Endothelial cell of umbilical vein (primary cell): ENCODE data around the gene CLEC16A. TPM values are rescaled to one million over a fixed set of nuclear protein-coding genes. Genes with fewer than 3 reads are reported as not detected.

Experiments
- BruUV-seq: library from RNA; stranded (reverse); fragments of 400-500 nt; replicated peaks from 2 replicates; lab custom pipeline; 2021; lab: Mats Ljungman, UMichigan
- CTCF ChIA-PET: fragments of 300-600, 350-600 bp; sonication (Branson Sonifier 250); formaldehyde crosslinking; loops from one replicate; lab custom pipeline; 2021; ENCODE audit warnings: antibody characterized with exemption, inconsistent platforms; lab: Charles Lee
- POLR2A ChIA-PET: fragments of 300-600, 350-600 bp; sonication (Branson Sonifier 250); formaldehyde crosslinking; loops from one replicate; lab custom pipeline; 2021; ENCODE audit warnings: antibody characterized with exemption, inconsistent platforms; lab: Charles Lee
- DNase-seq: peaks from one replicate; pipeline ENCODE4 v3.0.0-alpha.2; 2011; ENCODE audit warnings: low read depth, low spot score
- FAIRE-seq: peaks from 2 replicates; lab custom pipeline; 2011; peaks lifted over from hg19 to GRCh38; lab: Jason Lieb, UNC
- H2AFZ ChIP-seq: 2 replicates; pipeline ENCODE4 v1.6.0; 2012; ENCODE audit warnings: low read depth, low read length, control low read depth, inconsistent platforms
- H3K27ac ChIP-seq: 2 replicates; pipeline ENCODE4 v1.5.1; 2011; ENCODE audit warnings: low read depth, mild to moderate bottlenecking, control low read depth, low read length, moderate library complexity; ENCODE audit not compliant: insufficient read depth
- H3K27me3 ChIP-seq, 2 experiments: 2 replicates each; pipeline versions ENCODE4 v1.6.0 to v1.6.1; 2011; ENCODE audit warnings: low read length in 2 of 2, mixed read lengths in 1 of 2; ENCODE audit not compliant: control insufficient read depth in 2 of 2, insufficient read depth in 2 of 2
- H3K36me3 ChIP-seq, 2 experiments: 2 replicates in 1 of 2; 3 replicates in 1 of 2; pipeline ENCODE4 v1.5.1; 2011; ENCODE audit warnings: low read length in 2 of 2, mild to moderate bottlenecking in 1 of 2, moderate library complexity in 1 of 2; ENCODE audit not compliant: control insufficient read depth in 2 of 2, insufficient read depth in 2 of 2; ENCODE audit errors: extremely low read depth in 1 of 2
- H3K4me1 ChIP-seq: 3 replicates; pipeline ENCODE4 v1.5.1; 2011; ENCODE audit warnings: mild to moderate bottlenecking, low read length; ENCODE audit not compliant: control insufficient read depth, insufficient read depth; ENCODE audit errors: extremely low read depth
- H3K4me2 ChIP-seq: 2 replicates; pipeline ENCODE4 v1.6.1; 2011; ENCODE audit warnings: low read length, control low read depth, mixed read lengths; ENCODE audit not compliant: insufficient read depth
- H3K4me3 ChIP-seq, 3 experiments: fragments of 200-600 bp in 1 of 3; sonication (generic), shearing (Covaris generic) in 1 of 3; replicated peaks in 1 of 3; 2 replicates each; pipeline ENCODE4 v1.5.1; 2011 to 2016; ENCODE audit warnings: control low read depth in 3 of 3, low read length in 3 of 3, mild to moderate bottlenecking in 2 of 3, inconsistent platforms in 1 of 3, low read depth in 1 of 3, moderate library complexity in 1 of 3; ENCODE audit not compliant: insufficient read depth in 1 of 3
- H3K79me2 ChIP-seq: 2 replicates; pipeline ENCODE4 v1.6.0; 2012; ENCODE audit warnings: low read length, inconsistent platforms; ENCODE audit not compliant: control insufficient read depth, insufficient read depth
- H3K9ac ChIP-seq: replicated peaks from 2 replicates; pipeline ENCODE3; 2011; ENCODE audit warnings: low read length, control low read depth; ENCODE audit not compliant: insufficient read depth; ENCODE audit errors: extremely low read depth
- H3K9me1 ChIP-seq: replicated peaks from 3 replicates; pipeline ENCODE4 v1.6.0; 2011; ENCODE audit warnings: mild to moderate bottlenecking, low read length; ENCODE audit not compliant: control insufficient read depth, insufficient read depth; ENCODE audit errors: extremely low read depth
- H3K9me3 ChIP-seq: replicated peaks from 2 replicates; pipeline ENCODE4 v1.5.1; 2012; ENCODE audit warnings: low read length, inconsistent platforms; ENCODE audit not compliant: control insufficient read depth, insufficient read depth
- H4K20me1 ChIP-seq: replicated peaks from 2 replicates; pipeline ENCODE3; 2011; ENCODE audit warnings: mild to moderate bottlenecking, low read length; ENCODE audit not compliant: control insufficient read depth, insufficient read depth; ENCODE audit errors: extremely low read depth
- EZH2 ChIP-seq: IDR thresholded peaks from 2 replicates; pipeline ENCODE4 v1.6.1; 2012; ENCODE audit warnings: borderline replicate concordance, low read depth, mild to moderate bottlenecking, moderate library complexity, low read length, inconsistent platforms; ENCODE audit not compliant: severe bottlenecking
- FOS ChIP-seq: IDR thresholded peaks from 2 replicates; pipeline ENCODE4 v1.6.1; 2011; ENCODE audit warnings: mild to moderate bottlenecking, low read length, moderate library complexity, borderline replicate concordance; ENCODE audit not compliant: insufficient read depth
- GATA2 ChIP-seq: IDR thresholded peaks from 2 replicates; pipeline ENCODE4 v1.7.0; 2011; ENCODE audit warnings: low read depth, mild to moderate bottlenecking, moderate library complexity, mixed read lengths, low read length; ENCODE audit not compliant: insufficient read length, insufficient read depth
- JUN ChIP-seq: IDR thresholded peaks from 2 replicates; pipeline ENCODE4 v1.6.1; 2011; ENCODE audit warnings: borderline replicate concordance, low read depth; ENCODE audit not compliant: insufficient read length, insufficient read depth
- MYC ChIP-seq: IDR thresholded peaks from one replicate; pipeline ENCODE4 v1.6.1; 2011; ENCODE audit warnings: mild to moderate bottlenecking, low read depth, low read length
- POLR2A ChIP-seq: IDR thresholded peaks from 2 replicates; pipeline ENCODE4 v1.6.1; 2012; ENCODE audit warnings: low read depth, mild to moderate bottlenecking, control low read depth, low read length
- POLR2AphosphoS5 ChIP-seq: IDR thresholded peaks from 2 replicates; pipeline ENCODE4 v1.6.1; 2012; ENCODE audit warnings: low read depth, mild to moderate bottlenecking, control low read depth, low read length, moderate library complexity; ENCODE audit not compliant: insufficient read depth
- dilution Hi-C: fragments of 300-500 bp; cut with MboI; formaldehyde crosslinking; loops from one replicate; pipeline ENCODE4 v1.15.0; 2019; ENCODE audit warnings: low sequenced_read_pairs; ENCODE audit not compliant: extremely low pct_ligation_motif_present
- intact Hi-C: fragments of 100-400 bp; cut with micrococcal nuclease; formaldehyde crosslinking; loops from one replicate; pipeline ENCODE4 v1.10.0; 2022
- polyA plus RNA-seq, 4 experiments: library from polyadenylated mRNA; depleted of rRNA in 3 of 4; stranded (reverse) in 3 of 4; unstranded in 1 of 4; fragments of >200 nt; gene quantifications; 2 replicates each; pipeline versions ENCODE4 v1.2.1 to v1.2.3, GENCODE V29; 2011 to 2012; ENCODE audit warnings: missing spikeins in 1 of 4
- total RNA-seq: library from RNA; stranded (reverse); gene quantifications from 2 replicates; pipeline ENCODE4 v1.2.3, GENCODE V29; 2021
- TF ChIP-seq, protein P1 (sequence below), 2 donors: IDR thresholded peaks; 1 replicate in 1 of 2; 2 replicates in 1 of 2; pipeline ENCODE4 v1.5.1; 2011; ENCODE audit warnings: low read length in 2 of 2, mild to moderate bottlenecking in 2 of 2, moderate library complexity in 2 of 2, control low read depth in 1 of 2, inconsistent platforms in 1 of 2, low read depth in 1 of 2; ENCODE audit not compliant: insufficient read depth in 1 of 2; ENCODE audit errors: extremely low read depth in 1 of 2
- TF ChIP-seq, protein P2 (sequence below): IDR thresholded peaks from 2 replicates; pipeline ENCODE4 v1.6.1; 2011; ENCODE audit not compliant: insufficient read depth, insufficient read length

Gene CLEC16A
- total and polyA plus RNA-seq, 2 donors (not counting 3 experiments of a cell fraction or from before 2014, with no cell fraction given): 11.4 to 23.3 TPM

DNA sequence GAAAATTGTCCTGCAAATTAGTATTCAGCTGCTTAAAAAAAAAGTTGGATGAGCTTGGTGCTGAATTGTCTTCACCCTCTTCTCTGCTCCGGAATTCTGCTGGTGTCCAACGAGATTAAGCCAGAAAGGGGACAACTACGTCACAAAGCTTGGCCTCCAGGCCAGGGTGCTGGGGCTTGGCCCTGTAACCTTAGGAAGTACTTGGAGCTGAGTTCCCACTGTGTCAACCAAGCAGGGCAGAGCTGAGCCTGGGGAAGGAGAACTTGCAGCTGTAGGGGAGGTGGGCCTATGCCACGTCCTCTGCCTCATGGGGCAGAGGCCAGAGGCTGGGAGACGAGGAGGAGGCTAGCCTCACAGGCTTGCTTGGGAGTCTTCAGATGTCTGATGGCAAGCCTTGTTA, 71.2 kb downstream of the CLEC16A start:
- Histone ChIP-seq H3K36me3 (peaks cover 0 to 2% of the 10 kb centered on the region in 2 experiments), H3K9me3 (no peaks in the 10 kb centered on the region), H3K9me1 (no peaks in the 10 kb centered on the region), H3K4me2 (no peak overlapping the region), H3K27me3 (no peaks in the 10 kb centered on the region), H3K27ac (no peak overlapping the region), H3K4me3 (no peak overlapping the region), H2AFZ (no peak overlapping the region), H3K79me2 (no peaks in the 10 kb centered on the region), H4K20me1 (no peaks in the 10 kb centered on the region), H3K4me1 (peaks cover 7% of the 10 kb centered on the region), H3K9ac (no peak overlapping the region)
- POLR2A ChIA-PET: no interaction called here
- BruUV-seq: no TSS peak
- dilution Hi-C loops: no loop called here
- no peak for DNase-seq
- CTCF ChIA-PET: interaction anchor here (2.5 kb wide), 1 partner anchor 240 kb away, joined by 8 read pairs; the partner anchor contains the start of gene SOCS1
- no peak for FAIRE-seq
- intact Hi-C loops: no loop called here
- TF ChIP-seq, protein P1, sequence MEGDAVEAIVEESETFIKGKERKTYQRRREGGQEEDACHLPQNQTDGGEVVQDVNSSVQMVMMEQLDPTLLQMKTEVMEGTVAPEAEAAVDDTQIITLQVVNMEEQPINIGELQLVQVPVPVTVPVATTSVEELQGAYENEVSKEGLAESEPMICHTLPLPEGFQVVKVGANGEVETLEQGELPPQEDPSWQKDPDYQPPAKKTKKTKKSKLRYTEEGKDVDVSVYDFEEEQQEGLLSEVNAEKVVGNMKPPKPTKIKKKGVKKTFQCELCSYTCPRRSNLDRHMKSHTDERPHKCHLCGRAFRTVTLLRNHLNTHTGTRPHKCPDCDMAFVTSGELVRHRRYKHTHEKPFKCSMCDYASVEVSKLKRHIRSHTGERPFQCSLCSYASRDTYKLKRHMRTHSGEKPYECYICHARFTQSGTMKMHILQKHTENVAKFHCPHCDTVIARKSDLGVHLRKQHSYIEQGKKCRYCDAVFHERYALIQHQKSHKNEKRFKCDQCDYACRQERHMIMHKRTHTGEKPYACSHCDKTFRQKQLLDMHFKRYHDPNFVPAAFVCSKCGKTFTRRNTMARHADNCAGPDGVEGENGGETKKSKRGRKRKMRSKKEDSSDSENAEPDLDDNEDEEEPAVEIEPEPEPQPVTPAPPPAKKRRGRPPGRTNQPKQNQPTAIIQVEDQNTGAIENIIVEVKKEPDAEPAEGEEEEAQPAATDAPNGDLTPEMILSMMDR (IDR thresholded peaks at IDR 0.05; ENCODE audit: extremely low read depth in 1 of 2, insufficient read depth in 1 of 2, low read depth in 1 of 2, low read length in 2 of 2): no peak
- TF ChIP-seq POLR2A: no peak
- TF ChIP-seq, protein P2, sequence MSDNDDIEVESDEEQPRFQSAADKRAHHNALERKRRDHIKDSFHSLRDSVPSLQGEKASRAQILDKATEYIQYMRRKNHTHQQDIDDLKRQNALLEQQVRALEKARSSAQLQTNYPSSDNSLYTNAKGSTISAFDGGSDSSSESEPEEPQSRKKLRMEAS: no peak
- TF ChIP-seq GATA2: no peak
- TF ChIP-seq EZH2: no peak
- TF ChIP-seq MYC: no peak
- TF ChIP-seq POLR2AphosphoS5: no peak
- no peak for TF ChIP-seq FOS
- no peak for TF ChIP-seq JUN
